Stimulated activated CD8-positive, alpha-beta memory T cell treated with anti-CD3 and anti-CD28 coated beads, Interleukin-4, amount 100 ng/mL, for 4 hours (primary cell): Measurements from ENCODE around the gene EEF1G.
"Not testable (repeated sequence)": the region's sequence is repeated elsewhere in the genome, so short reads cannot be mapped to it uniquely, and the experiment has no call there.

Experiments used
- DNase-seq, 2 donors: peaks; one replicate each; pipeline ENCODE4 v3.0.0-alpha.2; 2020; ENCODE audit warnings: low read depth in 2 of 2, low spot score in 1 of 2

The EEF1G gene

GRCh38 chr11:62578541-62578940 lies 4.8 kb upstream of the EEF1G start:
- DNase-seq, result no peak

GRCh38 chr11:62577046-62577714 lies 3.5 kb upstream of the EEF1G start:
- no peak for DNase-seq

- no peak for DNase-seq
Measured at GRCh38 chr11:62575837-62576236, 2.1 kb upstream of the EEF1G start.

- no peak for DNase-seq
Measured at GRCh38 chr11:62575156-62575555, 1.5 kb upstream of the EEF1G start.

- DNase-seq, result no peak
Measured at GRCh38 chr11:62574363-62575071, 826 bp upstream of the EEF1G start.

GRCh38 chr11:62573006-62573591 lies 592 bp downstream of the EEF1G start:
- no peak for DNase-seq

GRCh38 chr11:62572431-62572830 lies 1.3 kb downstream of the EEF1G start:
- DNase-seq, result no peak

GRCh38 chr11:62571493-62571892 lies 2.2 kb downstream of the EEF1G start:
- DNase-seq, result not testable (repeated sequence)

GRCh38 chr11:62570903-62571302 lies 2.8 kb downstream of the EEF1G start:
- not testable (repeated sequence) for DNase-seq

GRCh38 chr11:62569611-62570010 lies 4.1 kb downstream of the EEF1G start:
- no peak for DNase-seq

- no peak for DNase-seq
Measured at GRCh38 chr11:62567018-62567633, 6.6 kb downstream of the EEF1G start.

- no peak for DNase-seq
Measured at GRCh38 chr11:62566247-62566646, 7.4 kb downstream of the EEF1G start.

- no peak for DNase-seq
Measured at GRCh38 chr11:62565100-62565802, 8.4 kb downstream of the EEF1G start.

GRCh38 chr11:62561677-62562230 lies 11.9 kb downstream of the EEF1G start:
- DNase-seq, result not testable (repeated sequence)

GRCh38 chr11:62560566-62561103 lies 13.1 kb downstream of the EEF1G start:
- peak; percentile 64 to 67 for DNase-seq

GRCh38 chr11:62559626-62560025 lies 14.1 kb downstream of the EEF1G start:
- DNase-seq, result not testable (repeated sequence)

- DNase-seq, result no peak
Measured at GRCh38 chr11:62559204-62559603, 14.5 kb downstream of the EEF1G start.

GRCh38 chr11:62558669-62559068 lies 15.0 kb downstream of the EEF1G start:
- DNase-seq, result no peak

GRCh38 chr11:62556875-62557631 lies 16.6 kb downstream of the EEF1G start:
- DNase-seq, result no peak
